Trophoblast cell (in vitro differentiated cells and primary cell): ENCODE data around the gene HOXC6.

Source experiments
- DNase-seq, 2 donors: peaks; one replicate each; pipeline ENCODE4 v3.0.0-alpha.2; 2016
- H2AFZ ChIP-seq: 2 replicates; pipeline ENCODE4 v1.6.1; 2013; ENCODE audit warnings: low read length, moderate library complexity, mild to moderate bottlenecking; ENCODE audit not compliant: insufficient read depth, poor library complexity
- H2AK5ac ChIP-seq: 2 replicates; pipeline ENCODE4 v1.6.1; 2013; ENCODE audit warnings: mild to moderate bottlenecking, low read length
- H2BK120ac ChIP-seq: 2 replicates; pipeline ENCODE4 v1.6.1; 2013; ENCODE audit warnings: low read length, mild to moderate bottlenecking, moderate library complexity; ENCODE audit not compliant: insufficient read depth, poor library complexity
- H2BK12ac ChIP-seq: 2 replicates; pipeline ENCODE4 v1.6.1; 2013; ENCODE audit warnings: mild to moderate bottlenecking, low read length, moderate library complexity
- H2BK5ac ChIP-seq: 2 replicates; pipeline ENCODE4 v1.6.1; 2013; ENCODE audit warnings: low read length, low read depth, moderate library complexity, mild to moderate bottlenecking; ENCODE audit not compliant: poor library complexity
- H3K14ac ChIP-seq: 2 replicates; pipeline ENCODE4 v1.6.1; 2013; ENCODE audit warnings: mild to moderate bottlenecking, low read length
- H3K18ac ChIP-seq: 2 replicates; pipeline ENCODE4 v1.6.1; 2013; ENCODE audit warnings: mild to moderate bottlenecking, low read length
- H3K23ac ChIP-seq: 2 replicates; pipeline ENCODE4 v1.6.1; 2013; ENCODE audit warnings: low read length
- H3K27ac ChIP-seq: 2 replicates; pipeline ENCODE4 v1.5.1; 2013; ENCODE audit warnings: low read depth, mild to moderate bottlenecking, inconsistent platforms, low read length, moderate library complexity
- H3K27me3 ChIP-seq: 2 replicates; pipeline ENCODE4 v1.6.1; 2013; ENCODE audit warnings: inconsistent platforms, mild to moderate bottlenecking, low read length, moderate library complexity; ENCODE audit not compliant: insufficient read depth
- H3K36me3 ChIP-seq, 2 experiments: 1 replicate in 1 of 2; 2 replicates in 1 of 2; pipeline ENCODE4 v1.6.1; 2013; ENCODE audit warnings: low read length in 2 of 2, mild to moderate bottlenecking in 2 of 2, moderate library complexity in 1 of 2; ENCODE audit not compliant: insufficient read depth in 2 of 2, control insufficient read depth in 1 of 2
- H3K4ac ChIP-seq: 2 replicates; pipeline ENCODE4 v1.6.1; 2013; ENCODE audit warnings: low read depth, mild to moderate bottlenecking, low read length, moderate library complexity
- H3K4me1 ChIP-seq, 2 experiments: 1 replicate in 1 of 2; 2 replicates in 1 of 2; pipeline ENCODE4 v1.6.1; 2013; ENCODE audit warnings: low read length in 2 of 2, mild to moderate bottlenecking in 2 of 2, moderate library complexity in 1 of 2; ENCODE audit not compliant: insufficient read depth in 2 of 2, control insufficient read depth in 1 of 2
- H3K4me2 ChIP-seq: 2 replicates; pipeline ENCODE4 v1.6.1; 2013; ENCODE audit warnings: inconsistent platforms, mild to moderate bottlenecking, low read length, moderate library complexity
- H3K4me3 ChIP-seq: 2 replicates; pipeline ENCODE4 v1.5.1; 2013; ENCODE audit warnings: mild to moderate bottlenecking, low read depth, low read length, inconsistent platforms
- H3K79me1 ChIP-seq: one replicate; pipeline ENCODE4 v1.6.1; 2013; ENCODE audit warnings: low read length
- H3K79me2 ChIP-seq: 2 replicates; pipeline ENCODE4 v1.6.1; 2013; ENCODE audit warnings: low read length, mild to moderate bottlenecking; ENCODE audit not compliant: control insufficient read depth, insufficient read depth, poor library complexity
- H3K9ac ChIP-seq: 2 replicates; pipeline ENCODE4 v1.6.1; 2013; ENCODE audit warnings: mild to moderate bottlenecking, low read length
- H3K9me3 ChIP-seq: 2 replicates; pipeline ENCODE4 v1.6.1; 2013; ENCODE audit warnings: low read depth, mild to moderate bottlenecking, control low read depth, inconsistent platforms, low read length; ENCODE audit not compliant: insufficient read depth
- H4K12ac ChIP-seq: 2 replicates; pipeline ENCODE4 v1.6.1; 2013; ENCODE audit warnings: low read depth, mild to moderate bottlenecking, low read length, moderate library complexity
- H4K8ac ChIP-seq: 2 replicates; pipeline ENCODE4 v1.6.1; 2013; ENCODE audit warnings: low read depth, mild to moderate bottlenecking, low read length, moderate library complexity
- H4K91ac ChIP-seq: one replicate; pipeline ENCODE4 v1.6.1; 2013; ENCODE audit warnings: low read depth, mild to moderate bottlenecking, low read length, moderate library complexity
- WGBS: extraction: QIAGEN DNeasy Blood & Tissue Kit; methylation state at CpG from one replicate; pipeline ENCODE4 v1.1.7; 2013; ENCODE audit warnings: missing lambda C conversion rate; ENCODE audit not compliant: insufficient read length, insufficient coverage; ENCODE audit errors: extremely low coverage; 5-methylcytosine and 5-hydroxymethylcytosine counted together

HOXC6 gene

GRCh38 chr12:54047964-54048303 lies 19.7 kb downstream of the HOXC6 start:
- Histone ChIP-seq H3K23ac (no peak overlapping the region), H3K9me3 (peaks cover 11% of the 10 kb centered on the region), H3K36me3 (no peaks in the 10 kb centered on the region), H3K14ac (no peak overlapping the region), H3K4me1 (no peaks in the 10 kb centered on the region), H4K91ac (no peak overlapping the region), H3K27ac (no peak overlapping the region), H3K4me3 (no peak overlapping the region), H3K4ac (no peak overlapping the region), H4K12ac (no peak overlapping the region), H3K4me2 (no peak overlapping the region), H3K18ac (no peak overlapping the region), H4K8ac (no peak overlapping the region), H2BK120ac (no peak overlapping the region), H2BK12ac (no peak overlapping the region), H3K27me3 (peaks cover 90% of the 10 kb centered on the region), H3K79me1 (no peaks in the 10 kb centered on the region), H3K79me2 (no peaks in the 10 kb centered on the region), H2AK5ac (no peak overlapping the region), H2AFZ (no peak overlapping the region), H3K9ac (no peak overlapping the region), H2BK5ac (no peak overlapping the region)
- whole genome bisulfite sequencing, result no CpG with 5 or more reads among the region's 8 CpGs
- DNase-seq, result no peak

GRCh38 chr12:54048406-54049093 lies 20.3 kb downstream of the HOXC6 start:
- no peak overlapping the region for H3K23ac ChIP-seq
- H3K4ac ChIP-seq, result no peak overlapping the region
- H2BK120ac ChIP-seq, result no peak overlapping the region
- H2BK12ac ChIP-seq, result no peak overlapping the region
- H3K27me3 ChIP-seq, result peaks cover 91% of the 10 kb centered on the region
- H4K8ac ChIP-seq, result no peak overlapping the region
- DNase-seq, result no peak
- no peak overlapping the region for H3K14ac ChIP-seq
- no peak overlapping the region for H4K91ac ChIP-seq
- no peak overlapping the region for H3K4me3 ChIP-seq
- H3K18ac ChIP-seq, result no peak overlapping the region
- H3K4me2 ChIP-seq, result no peak overlapping the region
- no CpG with 5 or more reads among the region's 3 CpGs for WGBS
- no peak overlapping the region for H3K9ac ChIP-seq
- no peaks in the 10 kb centered on the region for H3K79me1 ChIP-seq
- H3K27ac ChIP-seq, result no peak overlapping the region
- no peaks in the 10 kb centered on the region for H3K79me2 ChIP-seq
- peaks cover 15% of the 10 kb centered on the region for H3K9me3 ChIP-seq
- H4K12ac ChIP-seq, result no peak overlapping the region
- H3K4me1 ChIP-seq, result no peaks in the 10 kb centered on the region
- H3K36me3 ChIP-seq, result no peaks in the 10 kb centered on the region
- no peak overlapping the region for H2BK5ac ChIP-seq
- H2AK5ac ChIP-seq, result no peak overlapping the region
- no peak overlapping the region for H2AFZ ChIP-seq

GRCh38 chr12:54049108-54049507 lies 20.9 kb downstream of the HOXC6 start:
- H3K18ac ChIP-seq, result no peak overlapping the region
- no peak overlapping the region for H4K91ac ChIP-seq
- H2AFZ ChIP-seq, result no peak overlapping the region
- H3K4ac ChIP-seq, result no peak overlapping the region
- no peaks in the 10 kb centered on the region for H3K79me2 ChIP-seq
- no peak overlapping the region for H3K4me2 ChIP-seq
- H3K27me3 ChIP-seq, result peaks cover 91% of the 10 kb centered on the region
- no peak overlapping the region for H3K9ac ChIP-seq
- H3K23ac ChIP-seq, result no peak overlapping the region
- no peaks in the 10 kb centered on the region for H3K79me1 ChIP-seq
- no peak overlapping the region for H2BK120ac ChIP-seq
- peaks cover 14% of the 10 kb centered on the region for H3K9me3 ChIP-seq
- no peak overlapping the region for H3K14ac ChIP-seq
- H3K27ac ChIP-seq, result no peak overlapping the region
- no peak overlapping the region for H4K12ac ChIP-seq
- no peak for DNase-seq
- no peak overlapping the region for H2BK5ac ChIP-seq
- H2BK12ac ChIP-seq, result no peak overlapping the region
- H4K8ac ChIP-seq, result no peak overlapping the region
- no peaks in the 10 kb centered on the region for H3K36me3 ChIP-seq
- no peaks in the 10 kb centered on the region for H3K4me1 ChIP-seq
- no peak overlapping the region for H3K4me3 ChIP-seq
- no CpG with 5 or more reads among the region's 6 CpGs for WGBS
- no peak overlapping the region for H2AK5ac ChIP-seq

GRCh38 chr12:54050482-54050810 lies 22.2 kb downstream of the HOXC6 start:
- Histone ChIP-seq H4K12ac (no peak overlapping the region), H3K9ac (no peak overlapping the region), H2AFZ (no peak overlapping the region), H3K14ac (no peak overlapping the region), H3K27me3 (peaks cover 90% of the 10 kb centered on the region), H4K91ac (no peak overlapping the region), H3K23ac (no peak overlapping the region), H3K27ac (no peak overlapping the region), H3K4me2 (no peak overlapping the region), H3K4me1 (no peaks in the 10 kb centered on the region), H4K8ac (no peak overlapping the region), H2AK5ac (no peak overlapping the region), H3K4me3 (no peak overlapping the region), H3K9me3 (peaks cover 14% of the 10 kb centered on the region), H3K79me1 (no peaks in the 10 kb centered on the region), H2BK12ac (no peak overlapping the region), H3K18ac (no peak overlapping the region), H3K4ac (no peak overlapping the region), H2BK120ac (no peak overlapping the region), H3K36me3 (no peaks in the 10 kb centered on the region), H3K79me2 (no peaks in the 10 kb centered on the region), H2BK5ac (no peak overlapping the region)
- no CpG with 5 or more reads among the region's 2 CpGs for WGBS
- DNase-seq, result no peak
